HT-29 (cell line): ENCODE measurements around the gene DSTYK. TPM values are rescaled to one million over a fixed set of nuclear protein-coding genes. Genes with fewer than 3 reads are reported as not detected.

Experiments used
- DNase-seq: peaks from one replicate; pipeline ENCODE4 v3.0.0-alpha.2; 2015; ENCODE audit warnings: low spot score
- total RNA-seq: library from RNA; depleted of rRNA; stranded (reverse); fragments of >200 nt; shearing (Covaris generic); gene quantifications from 2 replicates; pipeline ENCODE4 v1.2.3, GENCODE V29; 2014; rRNA removed

Gene DSTYK
- total RNA-seq, 1 experiment from 2014 or later = 1.7 TPM

DNA sequence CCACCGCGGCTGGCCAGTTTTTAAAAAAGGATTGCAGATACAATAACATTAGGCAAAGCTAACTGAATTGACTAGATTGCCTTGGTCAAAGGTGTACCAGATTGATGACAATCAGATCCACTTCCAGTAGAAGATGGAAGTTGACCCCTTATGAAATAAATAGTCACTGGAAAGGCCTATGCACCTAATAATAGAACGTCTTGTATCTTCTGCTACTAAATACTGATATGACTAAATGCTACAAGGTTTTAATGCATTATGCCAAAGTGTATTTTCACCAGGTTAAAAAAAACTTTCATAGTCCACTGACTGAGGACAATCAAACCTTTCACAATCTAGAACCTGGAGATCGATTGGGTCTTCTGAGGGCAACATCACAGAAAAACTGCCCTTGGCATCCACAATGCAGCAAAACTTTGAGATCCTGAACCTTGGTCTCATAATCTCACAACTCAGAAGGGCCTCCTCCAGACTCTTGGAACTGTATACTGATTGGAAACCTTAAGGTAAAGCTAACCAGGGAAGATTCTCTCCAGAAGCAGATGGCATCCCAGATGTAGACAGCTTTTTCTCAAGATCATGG lies 82.0 kb downstream of the DSTYK start:
- no peak for DNase-seq

DNA sequence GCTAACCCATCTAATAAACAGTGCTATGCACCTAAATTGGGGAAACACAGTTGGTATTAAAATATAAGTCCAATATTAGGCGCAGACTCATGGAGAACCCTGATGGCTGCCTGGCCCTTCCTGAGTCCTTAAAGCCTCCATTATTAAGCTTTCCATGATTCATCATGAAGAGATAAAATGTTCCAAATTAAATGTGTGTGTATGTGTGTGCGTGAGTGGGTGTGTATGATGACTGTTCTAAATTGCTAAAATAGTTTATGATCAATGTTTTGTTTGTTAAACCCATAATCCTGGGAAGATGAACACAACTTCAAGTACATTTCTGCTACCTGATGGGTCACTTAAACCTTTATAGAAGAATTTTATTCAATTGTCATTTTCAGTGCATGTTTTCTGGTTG lies 83.5 kb downstream of the DSTYK start:
- no peak for DNase-seq

DNA sequence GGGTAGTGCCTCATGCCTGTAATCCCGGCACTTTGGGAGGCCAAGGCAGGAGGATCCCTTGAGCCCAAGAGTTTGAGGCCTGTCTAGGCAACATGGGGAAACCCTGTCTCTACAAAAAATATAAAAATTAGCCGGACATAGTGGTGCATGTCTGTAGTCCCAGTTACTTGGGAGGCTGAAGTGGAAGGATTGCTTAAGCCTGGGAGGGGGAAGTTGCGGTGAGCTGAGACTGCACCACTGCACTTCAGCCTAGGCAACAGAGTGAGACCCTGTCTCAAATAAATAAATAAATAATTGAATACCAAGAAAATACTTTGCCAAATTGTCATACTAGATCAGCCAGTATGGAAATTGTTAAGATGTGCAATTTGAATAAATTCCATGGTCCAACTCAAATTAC lies 83.9 kb downstream of the DSTYK start:
- no peak for DNase-seq

DNA sequence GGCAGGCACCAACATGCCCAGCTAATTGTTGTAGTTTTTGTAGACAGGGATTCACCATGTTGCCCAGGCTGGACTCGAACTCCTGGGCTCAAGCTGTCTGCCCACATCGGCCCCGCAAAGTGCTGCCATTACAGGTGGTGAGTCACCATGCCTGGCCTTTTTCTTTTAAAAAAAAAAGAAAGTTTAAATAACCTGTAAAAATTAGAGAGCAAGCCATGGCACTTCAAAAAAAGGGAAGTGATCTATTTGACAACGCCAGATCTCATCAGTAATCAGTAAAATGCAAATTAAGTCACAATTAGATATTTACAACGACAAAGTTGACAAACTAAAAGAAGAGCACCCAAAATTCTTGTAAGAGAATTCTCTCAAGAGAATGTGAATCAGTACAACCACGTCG lies 86.8 kb downstream of the DSTYK start:
- DNase-seq = no peak

DNA sequence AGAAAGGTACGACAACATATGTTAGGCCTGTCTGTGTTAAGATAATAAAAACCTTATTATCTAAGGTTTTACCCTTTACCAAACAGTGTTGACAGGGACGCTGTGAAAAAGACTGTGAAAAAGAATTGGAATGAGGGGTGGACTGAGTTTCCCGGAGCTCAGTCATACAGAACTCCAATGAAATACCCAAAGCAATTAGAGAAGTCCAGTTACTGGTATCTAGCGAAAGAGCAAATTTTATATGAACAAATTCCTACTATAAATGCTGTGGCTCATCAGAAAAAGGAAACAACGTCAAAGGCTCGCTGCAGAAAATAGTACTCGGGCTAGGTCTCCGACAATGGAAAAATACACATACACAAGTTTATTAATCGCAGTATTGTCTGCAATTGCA lies 89.0 kb downstream of the DSTYK start:
- DNase-seq = no peak

DNA sequence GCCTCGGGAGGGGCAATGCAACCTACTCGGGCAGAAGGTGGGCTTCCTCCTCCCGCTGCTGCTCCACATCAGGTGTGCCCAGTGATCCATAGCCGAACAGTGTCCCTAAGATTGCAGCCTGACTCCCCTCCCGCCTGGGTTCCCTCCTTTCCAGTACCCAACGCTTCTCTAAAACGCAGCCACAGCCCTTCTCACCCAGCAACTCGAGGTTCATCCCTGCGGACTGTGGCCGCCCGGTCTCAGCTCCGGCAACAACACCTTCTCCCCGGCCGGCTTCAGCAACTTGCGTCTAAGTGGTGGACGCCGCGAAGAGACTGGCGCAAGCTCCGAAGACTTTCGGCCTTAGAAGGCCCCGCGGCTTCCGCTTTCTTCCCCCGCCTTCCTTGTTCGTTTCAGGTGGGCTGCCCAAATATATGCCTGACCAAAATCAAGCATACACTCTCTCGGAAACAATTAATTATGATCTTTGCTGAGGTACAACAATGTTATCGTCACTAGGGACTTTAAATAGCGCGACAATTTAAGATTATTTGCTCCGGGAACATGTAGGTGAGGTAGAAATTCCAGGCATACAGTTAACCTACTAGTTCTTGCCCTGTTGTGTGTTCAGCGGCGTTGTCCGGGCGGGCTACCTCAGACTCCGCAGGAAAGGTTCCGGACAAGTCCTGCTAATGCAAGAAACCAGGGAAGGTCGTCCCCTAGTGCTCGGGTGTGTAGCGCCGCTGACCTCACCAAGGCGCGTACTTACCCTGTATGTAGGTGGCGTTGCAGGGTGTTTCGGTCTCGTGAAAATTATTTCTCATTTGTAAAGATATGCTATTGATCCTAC lies 89.6 kb downstream of the DSTYK start, which contains the start of gene RBBP5:
RBBP5 (minus strand) TSS at position 319 of the 829 bp plus-strand sequence; CDS start at position 214, 105 bp downstream.
- peak; percentile 94 for DNase-seq

DNA sequence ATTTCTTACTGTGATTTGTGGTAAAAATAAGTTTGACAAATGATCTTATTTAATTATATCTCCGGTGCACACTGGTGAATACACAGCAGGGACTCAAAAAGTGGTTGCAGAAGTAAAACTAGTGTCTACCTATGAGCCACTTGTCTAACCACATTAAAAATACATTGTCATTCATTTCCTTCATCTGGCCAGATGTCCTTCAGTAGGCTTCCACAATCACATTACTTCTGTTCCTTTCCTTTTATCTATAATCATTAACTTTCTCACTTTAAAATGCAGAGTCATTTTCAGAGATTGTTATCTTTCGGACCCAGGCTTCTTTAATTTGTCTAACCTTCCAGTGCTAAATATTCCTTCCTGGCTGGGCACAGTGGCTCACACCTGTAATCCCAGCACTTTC lies 92.8 kb downstream of the DSTYK start:
- no peak for DNase-seq

DNA sequence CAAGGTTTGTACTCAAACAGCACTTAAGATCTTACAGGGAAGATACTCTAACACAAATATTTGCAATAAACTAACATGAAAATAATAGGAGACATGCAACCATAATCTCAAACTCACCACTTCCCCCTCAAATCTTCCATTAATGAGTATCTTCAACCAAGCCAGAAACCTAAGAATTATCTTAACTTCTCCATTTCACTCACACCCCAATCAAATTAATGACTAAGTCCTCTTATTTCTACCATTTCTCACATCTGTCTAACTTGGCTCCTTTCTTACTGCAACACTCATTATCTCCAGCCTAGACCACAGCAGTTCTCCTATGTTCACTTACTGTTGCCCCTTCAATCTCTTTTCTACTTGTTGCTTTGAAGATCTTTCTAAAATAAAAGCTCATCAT lies 100.1 kb downstream of the DSTYK start:
- DNase-seq = no peak

DNA sequence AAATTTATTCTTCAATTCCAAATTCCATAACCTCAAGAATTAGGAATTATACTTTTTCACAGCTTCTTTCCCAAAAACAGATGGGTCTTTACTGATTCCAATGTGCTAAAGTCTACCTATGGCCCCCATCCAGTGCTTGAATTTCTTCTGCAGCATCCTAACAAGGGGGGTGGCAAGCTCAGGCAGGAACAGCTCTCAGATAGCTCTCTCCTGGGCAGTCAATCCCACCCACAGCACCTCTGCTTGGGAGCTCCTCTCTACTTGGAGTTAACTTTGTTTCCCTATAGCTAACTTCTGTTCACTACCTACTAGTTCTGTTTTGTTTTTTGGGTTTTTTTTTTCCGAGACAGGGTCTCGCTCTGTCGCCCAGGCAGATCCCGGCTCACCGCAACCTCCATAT lies 101.8 kb downstream of the DSTYK start:
- DNase-seq = no peak

DNA sequence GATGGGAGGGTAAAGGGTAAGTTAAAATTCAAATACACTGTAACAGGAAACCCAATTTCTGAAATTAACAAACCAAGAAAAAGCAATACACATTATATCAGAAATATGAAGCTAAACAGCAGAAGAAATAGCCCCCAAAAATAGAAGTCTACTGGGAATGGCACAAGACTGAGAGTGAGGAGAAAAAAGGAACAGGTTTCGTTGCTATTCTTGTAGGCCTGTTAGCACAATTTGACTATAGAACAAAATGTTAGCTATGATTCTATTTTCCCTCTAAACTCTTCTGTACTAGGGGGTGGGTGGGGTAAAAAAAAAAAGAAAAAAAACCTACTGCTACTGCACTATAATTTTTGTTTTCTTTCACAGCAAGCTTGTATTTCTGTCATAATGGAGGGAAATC lies 102.2 kb downstream of the DSTYK start:
- DNase-seq = no peak

DNA sequence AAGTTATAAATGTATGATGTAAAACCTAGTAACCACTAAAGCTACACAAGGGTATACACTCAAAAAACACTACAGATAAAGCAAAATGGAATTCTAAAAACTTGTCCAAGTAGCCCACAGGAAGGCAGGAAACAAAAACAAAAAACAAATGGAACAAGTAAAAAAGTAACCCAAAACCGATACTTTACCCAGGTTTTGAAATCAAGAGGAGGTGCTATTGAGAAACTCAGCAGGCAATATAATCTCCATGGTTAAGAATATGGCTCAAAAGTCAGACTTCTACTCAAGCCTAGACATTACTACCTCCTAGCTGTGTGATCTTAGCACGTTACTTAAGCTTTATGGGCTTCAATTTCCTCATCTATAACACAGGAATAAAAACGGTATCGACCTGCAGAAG lies 103.0 kb downstream of the DSTYK start:
- no peak for DNase-seq

DNA sequence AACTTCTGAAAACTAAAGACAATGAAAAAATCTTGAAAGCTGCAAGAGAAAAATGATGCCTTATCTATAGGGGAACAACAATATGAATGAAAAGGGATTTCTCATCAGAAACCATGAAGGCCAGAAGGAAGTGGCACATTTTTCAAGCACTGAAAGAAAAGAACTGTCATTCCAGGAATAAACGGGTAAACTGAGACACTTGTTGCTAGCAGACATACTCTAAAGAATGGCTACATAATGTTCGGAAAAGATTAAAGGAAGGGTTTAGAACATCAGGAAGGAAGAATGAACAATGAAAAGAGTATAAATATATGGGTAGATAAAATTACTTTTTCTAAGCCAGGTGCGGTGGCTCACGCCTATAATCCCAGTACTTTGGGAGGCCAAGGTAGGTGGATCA lies 104.2 kb downstream of the DSTYK start:
- no peak for DNase-seq

DNA sequence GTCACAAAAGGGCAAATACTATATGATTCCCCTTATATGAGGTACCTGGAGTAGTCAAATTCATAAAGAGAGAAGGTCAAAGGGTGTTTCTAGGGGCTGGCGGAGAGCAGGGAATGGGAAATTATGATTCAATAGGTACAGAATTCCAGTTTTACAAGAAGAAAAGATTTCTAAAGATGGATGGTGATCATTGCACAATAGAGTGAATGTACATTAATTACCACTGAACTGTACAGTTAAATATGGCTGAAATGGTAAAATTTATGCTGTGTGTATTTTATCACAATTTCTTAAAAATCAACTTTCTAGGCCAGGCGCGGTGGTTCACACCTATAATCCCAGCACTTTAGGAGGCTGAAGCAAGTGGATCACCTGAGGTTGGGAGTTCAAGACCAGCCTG lies 109.1 kb downstream of the DSTYK start:
- no peak for DNase-seq

DNA sequence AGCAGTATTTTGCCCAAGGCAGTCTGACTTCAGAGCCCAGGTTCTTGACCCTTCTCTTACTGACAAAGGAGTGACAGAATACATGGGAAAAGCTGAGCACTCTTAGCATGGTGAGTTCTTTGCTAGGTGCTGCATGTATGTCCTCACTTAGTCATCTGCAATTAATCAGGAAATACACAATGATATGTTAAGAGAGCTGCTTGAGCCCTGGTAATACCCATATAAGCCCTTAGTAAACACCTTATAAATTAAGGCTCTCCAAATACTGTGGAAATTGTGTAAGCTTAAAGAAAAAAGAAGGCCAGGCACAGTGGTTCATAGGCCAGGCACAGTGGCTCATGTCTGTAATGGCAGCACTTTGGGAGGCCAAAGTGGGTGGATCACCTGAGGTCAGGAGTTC lies 113.3 kb downstream of the DSTYK start:
- DNase-seq = no peak

DNA sequence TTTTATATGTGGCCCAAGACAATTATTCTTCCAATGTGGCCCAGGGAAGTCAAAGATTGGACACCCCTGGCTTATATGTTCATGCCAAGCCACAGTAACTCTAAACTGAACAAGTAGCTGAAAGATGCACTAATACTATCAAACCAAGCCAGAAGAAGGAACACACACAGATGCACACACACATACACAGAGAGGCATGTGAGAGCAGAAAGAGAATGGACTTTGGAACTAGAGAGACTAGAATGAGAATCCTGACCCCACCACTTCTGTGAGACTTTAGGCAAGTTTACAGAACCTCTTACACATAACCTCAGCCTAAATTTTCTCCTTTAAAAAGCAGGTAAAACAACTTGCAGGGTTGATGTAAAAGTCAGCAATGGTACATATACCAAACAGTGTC lies 116.1 kb downstream of the DSTYK start:
- DNase-seq = no peak

Other genes with a start within 250 kb of the DSTYK start
- not detected in 2 replicates for gene CNTN2, start 168.5 kb downstream of the DSTYK start, total RNA-seq
- 0.92 and 1.5 TPM in 2 replicates for gene TMEM81, start 127.2 kb downstream of the DSTYK start, total RNA-seq
- gene RBBP5, start 89.7 kb downstream of the DSTYK start, total RNA-seq = 10.7 and 12.2 TPM in 2 replicates
- gene TMCC2, start 16.2 kb upstream of the DSTYK start, total RNA-seq = 0.08 and 0.21 TPM in 2 replicates
- 2.4 and 3.9 TPM in 2 replicates for gene NUAK2, start 110.0 kb upstream of the DSTYK start, total RNA-seq
- not detected in 2 replicates for gene KLHDC8A, start 145.2 kb upstream of the DSTYK start, total RNA-seq
- 3.8 and 7.1 TPM in 2 replicates for gene LEMD1, start 210.4 kb upstream of the DSTYK start, total RNA-seq
- gene BLACAT1, start 244.3 kb upstream of the DSTYK start, total RNA-seq = 1.8 and 1.9 TPM in 2 replicates